Neural cell (in vitro differentiated cells): ENCODE data around the gene IGSF21. TPM values are rescaled to one million over a fixed set of nuclear protein-coding genes. Genes with fewer than 3 reads are reported as not detected.

Experiments
- H2AFZ ChIP-seq: fragments of 200-600, 300-800 bp; sonication (generic), shearing (Covaris generic); 2 replicates; pipeline ENCODE4 v1.6.0; 2014; ENCODE audit warnings: low read depth, mild to moderate bottlenecking, antibody characterized with exemption, low read length, moderate library complexity
- H3F3A ChIP-seq: fragments of 200-600 bp; shearing (Covaris generic); 2 replicates; pipeline ENCODE4 v1.6.1; 2016; ENCODE audit warnings: mild to moderate bottlenecking, moderate library complexity, mixed read lengths, antibody characterized with exemption, low read length; ENCODE audit not compliant: insufficient read depth, poor library complexity, severe bottlenecking
- H3K27ac ChIP-seq: fragments of 200-600, 300-800 bp; sonication (generic), shearing (Covaris generic); 2 replicates; pipeline ENCODE4 v1.5.1; 2014; ENCODE audit warnings: mild to moderate bottlenecking, low read length, moderate library complexity
- H3K27me3 ChIP-seq: fragments of 300-800, 200-600 bp; sonication (generic), shearing (Covaris generic); 2 replicates; pipeline ENCODE4 v1.6.0; 2014; ENCODE audit warnings: mild to moderate bottlenecking, low read depth, low read length, moderate library complexity; ENCODE audit not compliant: insufficient read depth
- H3K36me3 ChIP-seq: fragments of 300-800, 200-600 bp; sonication (generic), shearing (Covaris generic); 2 replicates; pipeline ENCODE4 v1.5.1; 2014; ENCODE audit warnings: mild to moderate bottlenecking, antibody characterized with exemption, low read length, moderate library complexity; ENCODE audit not compliant: insufficient read depth
- H3K4me2 ChIP-seq: fragments of 300-800, 200-600 bp; sonication (generic), shearing (Covaris generic); 2 replicates; pipeline ENCODE4 v1.6.0; 2014; ENCODE audit warnings: mild to moderate bottlenecking, low read length
- H3K4me3 ChIP-seq: fragments of 300-800, 200-600 bp; sonication (generic), shearing (Covaris generic); 2 replicates; pipeline ENCODE4 v1.5.1; 2014; ENCODE audit warnings: mild to moderate bottlenecking, low read length, moderate library complexity
- H3K79me2 ChIP-seq: fragments of 200-600 bp; shearing (Covaris generic); replicated peaks from 2 replicates; pipeline ENCODE4 v1.6.0; 2014; ENCODE audit warnings: mild to moderate bottlenecking, low read length, moderate library complexity; ENCODE audit not compliant: insufficient read depth
- H3K9ac ChIP-seq: fragments of 300-800, 200-600 bp; sonication (generic), shearing (Covaris generic); 2 replicates; pipeline ENCODE4 v1.6.1; 2016; ENCODE audit warnings: mild to moderate bottlenecking, low read length, mixed read lengths
- H3K9me2 ChIP-seq: fragments of 200-600 bp; shearing (Covaris generic); 2 replicates; pipeline ENCODE4 v1.6.1; 2016; ENCODE audit warnings: mild to moderate bottlenecking, low read length, mixed read lengths; ENCODE audit not compliant: insufficient read depth
- H3K9me3 ChIP-seq: fragments of 200-600, 300-800 bp; sonication (generic), shearing (Covaris generic); 2 replicates; pipeline ENCODE4 v1.6.1; 2016; ENCODE audit warnings: mild to moderate bottlenecking, mixed run types, low read length, moderate library complexity, mixed read lengths
- H4K20me1 ChIP-seq: fragments of 200-600 bp; shearing (Covaris generic); 2 replicates; pipeline ENCODE4 v1.6.1; 2016; ENCODE audit warnings: mild to moderate bottlenecking, mixed run types; ENCODE audit not compliant: insufficient read depth
- CTCF ChIP-seq: fragments of 450-650 bp; IDR thresholded peaks from 2 replicates; pipeline ENCODE4 v1.5.1; 2014; ENCODE audit warnings: antibody characterized with exemption, mild to moderate bottlenecking, moderate library complexity; ENCODE audit not compliant: poor library complexity, severe bottlenecking
- EP300 ChIP-seq: fragments of 450-650 bp; conservative IDR thresholded peaks from 2 replicates; pipeline ENCODE4 v1.6.1; 2014; ENCODE audit warnings: antibody characterized with exemption, mild to moderate bottlenecking, moderate library complexity; ENCODE audit not compliant: poor library complexity, severe bottlenecking
- EZH2 ChIP-seq: fragments of 200-600, 300-800 bp; shearing (Covaris generic), sonication (generic); IDR thresholded peaks from 2 replicates; pipeline ENCODE4 v1.6.1; 2014; ENCODE audit warnings: antibody characterized with exemption, low read length, borderline replicate concordance, mild to moderate bottlenecking; ENCODE audit not compliant: insufficient read depth, poor library complexity, severe bottlenecking
- MXI1 ChIP-seq: fragments of 450-650 bp; conservative IDR thresholded peaks from 2 replicates; pipeline ENCODE4 v1.6.1; 2014; ENCODE audit warnings: antibody characterized with exemption, mild to moderate bottlenecking; ENCODE audit not compliant: poor library complexity, severe bottlenecking
- POLR2AphosphoS5 ChIP-seq: IDR thresholded peaks from 2 replicates; pipeline ENCODE4 v1.6.1; 2012
- RAD21 ChIP-seq: fragments of 450-650 bp; conservative IDR thresholded peaks from 2 replicates; pipeline ENCODE4 v1.6.1; 2014; ENCODE audit warnings: antibody characterized with exemption, mild to moderate bottlenecking, moderate library complexity
- REST ChIP-seq: IDR thresholded peaks from 2 replicates; pipeline ENCODE4 v1.6.1; 2012; ENCODE audit warnings: borderline replicate concordance
- SMC3 ChIP-seq: fragments of 450-650 bp; conservative IDR thresholded peaks from 2 replicates; pipeline ENCODE4 v1.6.1; 2014; ENCODE audit warnings: antibody characterized with exemption, mild to moderate bottlenecking, moderate library complexity; ENCODE audit not compliant: poor library complexity
- TAF1 ChIP-seq: IDR thresholded peaks from 2 replicates; pipeline ENCODE4 v1.6.1; 2012; ENCODE audit warnings: low read depth
- polyA plus RNA-seq: library from polyadenylated mRNA; depleted of rRNA; stranded (reverse); fragments of >200 nt; gene quantifications from 2 replicates; pipeline ENCODE4 v1.2.3, GENCODE V29; 2014

Gene IGSF21
- polyA plus RNA-seq, 1 donor from 2014 or later = 2.4 TPM

- no peaks in the 10 kb centered on the region for H3F3A ChIP-seq
- H3K27ac ChIP-seq = no peak overlapping the region
- peak overlapping the region; percentile 20 for H3K9ac ChIP-seq
- no peak overlapping the region for H2AFZ ChIP-seq
- no peak overlapping the region for H3K4me2 ChIP-seq
- TF ChIP-seq POLR2AphosphoS5 (no peak), CTCF (no peak)
- no peaks in the 10 kb centered on the region for H4K20me1 ChIP-seq
- no peaks in the 10 kb centered on the region for H3K36me3 ChIP-seq
- H3K9me2 ChIP-seq = no peaks in the 10 kb centered on the region
- no peaks in the 10 kb centered on the region for H3K9me3 ChIP-seq
- H3K4me3 ChIP-seq = peak overlapping the region; percentile 74
- no peaks in the 10 kb centered on the region for H3K79me2 ChIP-seq
- peaks cover 54% of the 10 kb centered on the region for H3K27me3 ChIP-seq
Observed at GRCh38 chr1:18110968-18111367, 3.4 kb downstream of the IGSF21 start.

GRCh38 chr1:18111605-18112297 lies 4.2 kb downstream of the IGSF21 start:
- H3K27me3 ChIP-seq = peaks cover 51% of the 10 kb centered on the region

More at GRCh38 chr1:18111605-18112297, 4.2 kb downstream of the IGSF21 start:
- Histone ChIP-seq H3K4me2 (no peak overlapping the region), H3K9me3 (no peaks in the 10 kb centered on the region), H3K9me2 (no peaks in the 10 kb centered on the region), H3K9ac (no peak overlapping the region), H3K27ac (no peak overlapping the region), H2AFZ (no peak overlapping the region), H3K4me3 (no peak overlapping the region), H3K79me2 (no peaks in the 10 kb centered on the region), H3F3A (no peaks in the 10 kb centered on the region), H4K20me1 (no peaks in the 10 kb centered on the region), H3K36me3 (no peaks in the 10 kb centered on the region)
- TF ChIP-seq RAD21 (no peak), SMC3 (no peak), MXI1 (no peak), CTCF (no peak), EZH2 (no peak), POLR2AphosphoS5 (no peak), REST (no peak), EP300 (no peak), TAF1 (no peak)
